PC-9 (cell line): Measurements from ENCODE around the gene PKP3.

Experiments used
- EZH2 ChIP-seq: fragments of 200-600 bp; sonication (generic); IDR thresholded peaks from 2 replicates; pipeline ENCODE4 v1.8.0; 2017; ENCODE audit warnings: antibody characterized with exemption, low read depth
- TF ChIP-seq, protein P1 (sequence below): fragments of 200-600 bp; sonication (generic); conservative IDR thresholded peaks from 2 replicates; pipeline ENCODE4 v1.6.1; 2017; ENCODE audit warnings: mixed run types, antibody characterized with exemption, mild to moderate bottlenecking, moderate library complexity

DNA sequence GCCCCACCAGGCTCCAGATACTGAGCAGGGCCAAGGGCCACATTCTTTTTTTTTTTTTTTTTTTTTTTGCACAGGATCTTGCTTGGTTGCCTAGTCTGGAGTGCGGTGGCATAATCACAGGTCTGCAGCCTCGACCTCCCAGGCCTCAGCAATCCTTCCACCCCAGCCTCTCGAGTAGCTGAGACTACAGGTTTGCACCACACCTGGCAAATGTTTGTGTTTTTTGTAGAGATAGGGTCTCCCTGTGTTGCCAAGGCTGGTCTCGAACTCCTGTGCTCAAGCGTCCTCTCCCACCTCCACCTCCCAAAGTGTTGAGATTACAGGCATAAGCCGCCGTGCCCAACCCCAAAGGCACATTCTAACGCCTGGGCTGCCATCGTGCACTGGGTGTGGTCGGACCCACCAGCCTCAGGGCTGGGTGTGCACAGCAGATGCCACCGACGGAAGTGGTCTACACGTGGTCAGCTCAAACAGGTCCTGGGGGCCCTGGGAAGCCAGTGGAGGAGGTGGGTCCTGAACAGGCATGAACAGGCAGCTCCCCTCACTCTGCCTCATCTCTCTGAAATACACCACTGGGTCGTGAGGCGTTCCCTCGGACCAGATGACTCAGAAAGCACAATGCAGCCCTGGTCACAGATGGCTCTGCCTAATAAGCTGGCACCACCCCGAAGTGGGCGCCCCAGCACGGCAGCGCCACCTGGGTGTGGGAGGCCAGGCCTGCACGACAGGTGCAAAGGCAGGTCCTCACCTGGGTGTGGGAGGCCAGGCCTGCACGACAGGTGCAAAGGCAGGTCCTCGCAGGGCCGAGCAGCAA, 29.9 kb upstream of the PKP3 start:
- TF ChIP-seq, protein P1, sequence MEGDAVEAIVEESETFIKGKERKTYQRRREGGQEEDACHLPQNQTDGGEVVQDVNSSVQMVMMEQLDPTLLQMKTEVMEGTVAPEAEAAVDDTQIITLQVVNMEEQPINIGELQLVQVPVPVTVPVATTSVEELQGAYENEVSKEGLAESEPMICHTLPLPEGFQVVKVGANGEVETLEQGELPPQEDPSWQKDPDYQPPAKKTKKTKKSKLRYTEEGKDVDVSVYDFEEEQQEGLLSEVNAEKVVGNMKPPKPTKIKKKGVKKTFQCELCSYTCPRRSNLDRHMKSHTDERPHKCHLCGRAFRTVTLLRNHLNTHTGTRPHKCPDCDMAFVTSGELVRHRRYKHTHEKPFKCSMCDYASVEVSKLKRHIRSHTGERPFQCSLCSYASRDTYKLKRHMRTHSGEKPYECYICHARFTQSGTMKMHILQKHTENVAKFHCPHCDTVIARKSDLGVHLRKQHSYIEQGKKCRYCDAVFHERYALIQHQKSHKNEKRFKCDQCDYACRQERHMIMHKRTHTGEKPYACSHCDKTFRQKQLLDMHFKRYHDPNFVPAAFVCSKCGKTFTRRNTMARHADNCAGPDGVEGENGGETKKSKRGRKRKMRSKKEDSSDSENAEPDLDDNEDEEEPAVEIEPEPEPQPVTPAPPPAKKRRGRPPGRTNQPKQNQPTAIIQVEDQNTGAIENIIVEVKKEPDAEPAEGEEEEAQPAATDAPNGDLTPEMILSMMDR = peak; percentile 78
- TF ChIP-seq EZH2 = no peak
